T-helper 2 cell treated with Interferon-gamma antibody and Interleukin-4, amounts not matched to agents 100 ng/mL and 5 ng/mL, for 36 hours (primary cell): ENCODE measurements around the gene CNGA2. TPM values are rescaled to one million over a fixed set of nuclear protein-coding genes. Genes with fewer than 3 reads are reported as not detected.

Experiments used
- total RNA-seq: library from RNA; stranded (reverse); gene quantifications from 2 replicates; pipeline ENCODE4 v1.2.3, GENCODE V29; 2022

The CNGA2 gene
- total RNA-seq, 1 donor from 2014 or later, result not detected

Other genes with a start within 250 kb of the CNGA2 start
- not detected in 2 replicates for gene PASD1, start 171.1 kb upstream of the CNGA2 start, total RNA-seq
- not detected in 2 replicates for gene PRRG3, start 39.3 kb upstream of the CNGA2 start, total RNA-seq
- not detected in 2 replicates for gene FATE1, start 18.7 kb upstream of the CNGA2 start, total RNA-seq
- gene MAGEA4, start 178.1 kb downstream of the CNGA2 start, total RNA-seq, result not detected in 2 replicates
- gene GABRE, start 239.9 kb downstream of the CNGA2 start, total RNA-seq, result not detected in 2 replicates